Endothelial cell of umbilical vein (primary cell): ENCODE measurements around the gene KDM4C. TPM values are rescaled to one million over a fixed set of nuclear protein-coding genes. Genes with fewer than 3 reads are reported as not detected.
A peak's percentile ranks its signal among the peaks of the same experiment; 100 is the strongest.

ENCODE experiments used
- BruUV-seq: library from RNA; stranded (reverse); fragments of 400-500 nt; replicated peaks from 2 replicates; lab custom pipeline; 2021; lab: Mats Ljungman, UMichigan
- CTCF ChIA-PET: fragments of 300-600, 350-600 bp; sonication (Branson Sonifier 250); formaldehyde crosslinking; loops from one replicate; lab custom pipeline; 2021; ENCODE audit warnings: antibody characterized with exemption, inconsistent platforms; lab: Charles Lee
- POLR2A ChIA-PET: fragments of 300-600, 350-600 bp; sonication (Branson Sonifier 250); formaldehyde crosslinking; loops from one replicate; lab custom pipeline; 2021; ENCODE audit warnings: antibody characterized with exemption, inconsistent platforms; lab: Charles Lee
- DNase-seq: peaks from one replicate; pipeline ENCODE4 v3.0.0-alpha.2; 2011; ENCODE audit warnings: low read depth, low spot score
- FAIRE-seq: peaks from 2 replicates; lab custom pipeline; 2011; peaks lifted over from hg19 to GRCh38; lab: Jason Lieb, UNC
- H2AFZ ChIP-seq: 2 replicates; pipeline ENCODE4 v1.6.0; 2012; ENCODE audit warnings: low read depth, low read length, control low read depth, inconsistent platforms
- H3K27ac ChIP-seq: 2 replicates; pipeline ENCODE4 v1.5.1; 2011; ENCODE audit warnings: low read depth, mild to moderate bottlenecking, control low read depth, low read length, moderate library complexity; ENCODE audit not compliant: insufficient read depth
- H3K27me3 ChIP-seq, 2 experiments: 2 replicates each; pipeline versions ENCODE4 v1.6.0 to v1.6.1; 2011; ENCODE audit warnings: low read length in 2 of 2, mixed read lengths in 1 of 2; ENCODE audit not compliant: control insufficient read depth in 2 of 2, insufficient read depth in 2 of 2
- H3K36me3 ChIP-seq, 2 experiments: 2 replicates in 1 of 2; 3 replicates in 1 of 2; pipeline ENCODE4 v1.5.1; 2011; ENCODE audit warnings: low read length in 2 of 2, mild to moderate bottlenecking in 1 of 2, moderate library complexity in 1 of 2; ENCODE audit not compliant: control insufficient read depth in 2 of 2, insufficient read depth in 2 of 2; ENCODE audit errors: extremely low read depth in 1 of 2
- H3K4me1 ChIP-seq: 3 replicates; pipeline ENCODE4 v1.5.1; 2011; ENCODE audit warnings: mild to moderate bottlenecking, low read length; ENCODE audit not compliant: control insufficient read depth, insufficient read depth; ENCODE audit errors: extremely low read depth
- H3K4me2 ChIP-seq: 2 replicates; pipeline ENCODE4 v1.6.1; 2011; ENCODE audit warnings: low read length, control low read depth, mixed read lengths; ENCODE audit not compliant: insufficient read depth
- H3K4me3 ChIP-seq, 3 experiments: fragments of 200-600 bp in 1 of 3; sonication (generic), shearing (Covaris generic) in 1 of 3; replicated peaks in 1 of 3; 2 replicates each; pipeline ENCODE4 v1.5.1; 2011 to 2016; ENCODE audit warnings: control low read depth in 3 of 3, low read length in 3 of 3, mild to moderate bottlenecking in 2 of 3, inconsistent platforms in 1 of 3, low read depth in 1 of 3, moderate library complexity in 1 of 3; ENCODE audit not compliant: insufficient read depth in 1 of 3
- H3K79me2 ChIP-seq: 2 replicates; pipeline ENCODE4 v1.6.0; 2012; ENCODE audit warnings: low read length, inconsistent platforms; ENCODE audit not compliant: control insufficient read depth, insufficient read depth
- H3K9ac ChIP-seq: replicated peaks from 2 replicates; pipeline ENCODE3; 2011; ENCODE audit warnings: low read length, control low read depth; ENCODE audit not compliant: insufficient read depth; ENCODE audit errors: extremely low read depth
- H3K9me1 ChIP-seq: replicated peaks from 3 replicates; pipeline ENCODE4 v1.6.0; 2011; ENCODE audit warnings: mild to moderate bottlenecking, low read length; ENCODE audit not compliant: control insufficient read depth, insufficient read depth; ENCODE audit errors: extremely low read depth
- H3K9me3 ChIP-seq: replicated peaks from 2 replicates; pipeline ENCODE4 v1.5.1; 2012; ENCODE audit warnings: low read length, inconsistent platforms; ENCODE audit not compliant: control insufficient read depth, insufficient read depth
- H4K20me1 ChIP-seq: replicated peaks from 2 replicates; pipeline ENCODE3; 2011; ENCODE audit warnings: mild to moderate bottlenecking, low read length; ENCODE audit not compliant: control insufficient read depth, insufficient read depth; ENCODE audit errors: extremely low read depth
- EZH2 ChIP-seq: IDR thresholded peaks from 2 replicates; pipeline ENCODE4 v1.6.1; 2012; ENCODE audit warnings: borderline replicate concordance, low read depth, mild to moderate bottlenecking, moderate library complexity, low read length, inconsistent platforms; ENCODE audit not compliant: severe bottlenecking
- FOS ChIP-seq: IDR thresholded peaks from 2 replicates; pipeline ENCODE4 v1.6.1; 2011; ENCODE audit warnings: mild to moderate bottlenecking, low read length, moderate library complexity, borderline replicate concordance; ENCODE audit not compliant: insufficient read depth
- GATA2 ChIP-seq: IDR thresholded peaks from 2 replicates; pipeline ENCODE4 v1.7.0; 2011; ENCODE audit warnings: low read depth, mild to moderate bottlenecking, moderate library complexity, mixed read lengths, low read length; ENCODE audit not compliant: insufficient read length, insufficient read depth
- JUN ChIP-seq: IDR thresholded peaks from 2 replicates; pipeline ENCODE4 v1.6.1; 2011; ENCODE audit warnings: borderline replicate concordance, low read depth; ENCODE audit not compliant: insufficient read length, insufficient read depth
- MYC ChIP-seq: IDR thresholded peaks from one replicate; pipeline ENCODE4 v1.6.1; 2011; ENCODE audit warnings: mild to moderate bottlenecking, low read depth, low read length
- POLR2AphosphoS5 ChIP-seq: IDR thresholded peaks from 2 replicates; pipeline ENCODE4 v1.6.1; 2012; ENCODE audit warnings: low read depth, mild to moderate bottlenecking, control low read depth, low read length, moderate library complexity; ENCODE audit not compliant: insufficient read depth
- dilution Hi-C: fragments of 300-500 bp; cut with MboI; formaldehyde crosslinking; loops from one replicate; pipeline ENCODE4 v1.15.0; 2019; ENCODE audit warnings: low sequenced_read_pairs; ENCODE audit not compliant: extremely low pct_ligation_motif_present
- intact Hi-C: fragments of 100-400 bp; cut with micrococcal nuclease; formaldehyde crosslinking; loops from one replicate; pipeline ENCODE4 v1.10.0; 2022
- polyA plus RNA-seq, 4 experiments: library from polyadenylated mRNA; depleted of rRNA in 3 of 4; stranded (reverse) in 3 of 4; unstranded in 1 of 4; fragments of >200 nt; gene quantifications; 2 replicates each; pipeline versions ENCODE4 v1.2.1 to v1.2.3, GENCODE V29; 2011 to 2012; ENCODE audit warnings: missing spikeins in 1 of 4
- total RNA-seq: library from RNA; stranded (reverse); gene quantifications from 2 replicates; pipeline ENCODE4 v1.2.3, GENCODE V29; 2021

KDM4C gene
- total and polyA plus RNA-seq, 2 donors (not counting 3 experiments of a cell fraction or from before 2014, with no cell fraction given), result 5.4 to 15.0 TPM

GRCh38 chr9:6955251-6955921 is 197.6 kb downstream of the KDM4C start:
- H4K20me1 ChIP-seq, result no peaks in the 10 kb centered on the region

GRCh38 chr9:6956879-6957278 is 199.1 kb downstream of the KDM4C start:
- Histone ChIP-seq H3K4me1 (peaks cover 18% of the 10 kb centered on the region), H3K4me3 (no peak overlapping the region), H3K79me2 (no peaks in the 10 kb centered on the region), H3K27ac (no peak overlapping the region), H4K20me1 (no peaks in the 10 kb centered on the region), H3K36me3 (no peaks in the 10 kb centered on the region), H3K9ac (no peak overlapping the region), H3K9me3 (no peaks in the 10 kb centered on the region), H3K9me1 (no peaks in the 10 kb centered on the region), H3K4me2 (no peak overlapping the region), H3K27me3 (no peaks in the 10 kb centered on the region), H2AFZ (no peak overlapping the region)
- CTCF ChIA-PET, result interaction anchor here (1.0 to 1.7 kb wide), 2 partner anchors 13 to 14 kb away, joined by 3 to 4 read pairs; no protein-coding TSS in a partner anchor
- TF ChIP-seq POLR2AphosphoS5 (no peak), EZH2 (no peak), GATA2 (no peak), JUN (no peak)
- dilution Hi-C loops (no loop called here), intact Hi-C loops (no loop called here)
- DNase-seq, result no peak
- POLR2A ChIA-PET, result interaction anchor here (1.2 kb wide), 1 partner anchor 13 kb away, joined by 8 read pairs; no protein-coding TSS in a partner anchor
- FAIRE-seq, result no peak
- no TSS peak for BruUV-seq

More at GRCh38 chr9:6955251-6955921, 197.6 kb downstream of the KDM4C start:
- ChIA-PET POLR2A (no interaction called here), CTCF (interaction anchor here (0.8 to 2.6 kb wide), 3 partner anchors 12 to 128 kb away, joined by 3 to 8 read pairs (median 7); no protein-coding TSS in a partner anchor)
- Histone ChIP-seq H3K9ac (no peak overlapping the region), H3K4me2 (no peak overlapping the region), H2AFZ (no peak overlapping the region), H3K79me2 (no peaks in the 10 kb centered on the region), H3K9me1 (no peaks in the 10 kb centered on the region), H3K36me3 (no peaks in the 10 kb centered on the region), H3K27ac (no peak overlapping the region), H3K4me1 (peaks cover 16% of the 10 kb centered on the region), H3K27me3 (no peaks in the 10 kb centered on the region), H3K4me3 (no peak overlapping the region), H3K9me3 (no peaks in the 10 kb centered on the region)
- TF ChIP-seq FOS (peak; percentile 45), EZH2 (no peak), GATA2 (no peak), JUN (peak; percentile 36), MYC (no peak)
- intact Hi-C loops, result no loop called here
- FAIRE-seq (peak; percentile 58), DNase-seq (peak; percentile 83)
- no TSS peak for BruUV-seq
- dilution Hi-C loops, result no loop called here
